ENCODE measurements around the gene CXCL6.

The CXCL6 gene

DNA sequence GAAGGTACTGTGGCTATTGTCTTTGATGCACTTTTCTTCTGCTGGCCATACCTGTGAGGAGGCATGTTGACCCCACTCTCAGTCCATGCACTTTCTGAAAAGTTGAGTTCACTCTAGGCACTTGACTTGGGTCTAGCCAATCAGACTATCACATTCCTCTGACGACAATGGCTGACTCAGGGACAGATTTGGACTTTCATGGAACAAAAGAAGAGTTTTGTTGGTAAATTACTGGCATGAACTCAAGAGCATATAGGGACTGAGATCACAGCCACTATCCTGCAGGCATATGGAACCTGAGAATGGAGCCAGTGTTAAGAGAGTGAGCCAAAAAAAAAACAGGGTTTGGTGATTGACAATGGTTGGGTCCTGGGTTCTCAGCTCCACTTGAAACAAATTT, 24.6 kb upstream of the CXCL6 start:
- Histone ChIP-seq H3K9me3 (ENCODE audit: control insufficient read depth, insufficient read depth, low read length) (no peaks in the 10 kb centered on the region), H4K20me1 (ENCODE audit: control insufficient read depth, insufficient read depth, low read depth, low read length) (no peaks in the 10 kb centered on the region), H3K36me3 (ENCODE audit: control insufficient read depth, low read length) (no peaks in the 10 kb centered on the region), H3K79me2 (ENCODE audit: control insufficient read depth, low read length) (no peaks in the 10 kb centered on the region), H3K27ac (ENCODE audit: low read depth, low read length) (no peak overlapping the region), H3K4me3 (ENCODE audit: low read length) (no peak overlapping the region), H3K9me2 (replicated peaks; ENCODE audit: control insufficient read depth, low read length) (no peaks in the 10 kb centered on the region), H3K4me1 (ENCODE audit: control insufficient read depth, low read length) (no peaks in the 10 kb centered on the region), H3K4me2 (ENCODE audit: low read length) (no peak overlapping the region), H3F3A (ENCODE audit: control insufficient read depth, insufficient read depth) (no peaks in the 10 kb centered on the region), H3K27me3 (ENCODE audit: control insufficient read depth, low read length) (no peaks in the 10 kb centered on the region)
- TF ChIP-seq, protein P1, sequence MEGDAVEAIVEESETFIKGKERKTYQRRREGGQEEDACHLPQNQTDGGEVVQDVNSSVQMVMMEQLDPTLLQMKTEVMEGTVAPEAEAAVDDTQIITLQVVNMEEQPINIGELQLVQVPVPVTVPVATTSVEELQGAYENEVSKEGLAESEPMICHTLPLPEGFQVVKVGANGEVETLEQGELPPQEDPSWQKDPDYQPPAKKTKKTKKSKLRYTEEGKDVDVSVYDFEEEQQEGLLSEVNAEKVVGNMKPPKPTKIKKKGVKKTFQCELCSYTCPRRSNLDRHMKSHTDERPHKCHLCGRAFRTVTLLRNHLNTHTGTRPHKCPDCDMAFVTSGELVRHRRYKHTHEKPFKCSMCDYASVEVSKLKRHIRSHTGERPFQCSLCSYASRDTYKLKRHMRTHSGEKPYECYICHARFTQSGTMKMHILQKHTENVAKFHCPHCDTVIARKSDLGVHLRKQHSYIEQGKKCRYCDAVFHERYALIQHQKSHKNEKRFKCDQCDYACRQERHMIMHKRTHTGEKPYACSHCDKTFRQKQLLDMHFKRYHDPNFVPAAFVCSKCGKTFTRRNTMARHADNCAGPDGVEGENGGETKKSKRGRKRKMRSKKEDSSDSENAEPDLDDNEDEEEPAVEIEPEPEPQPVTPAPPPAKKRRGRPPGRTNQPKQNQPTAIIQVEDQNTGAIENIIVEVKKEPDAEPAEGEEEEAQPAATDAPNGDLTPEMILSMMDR (IDR thresholded peaks at IDR 0.05; ENCODE audit: low read depth, low read length, poor library complexity, severe bottlenecking), result no peak
- TF ChIP-seq EZH2phosphoT487 (IDR thresholded peaks at IDR 0.05; ENCODE audit: borderline replicate concordance, low read length), result no peak

GRCh38 chr4:73814679-73815078, 21.8 kb upstream of the CXCL6 start:
- no peaks in the 10 kb centered on the region for H4K20me1 ChIP-seq (ENCODE audit: control insufficient read depth, insufficient read depth, low read depth, low read length)
- no peak overlapping the region for H3K4me2 ChIP-seq (ENCODE audit: low read length)
- no peak for TF ChIP-seq EZH2phosphoT487 (IDR thresholded peaks at IDR 0.05; ENCODE audit: borderline replicate concordance, low read length)
- TF ChIP-seq, protein P1 (IDR thresholded peaks at IDR 0.05; ENCODE audit: low read depth, low read length, poor library complexity, severe bottlenecking), result no peak
- H3K27me3 ChIP-seq (ENCODE audit: control insufficient read depth, low read length), result no peaks in the 10 kb centered on the region
- H3K4me3 ChIP-seq (ENCODE audit: low read length), result no peak overlapping the region
- H3K36me3 ChIP-seq (ENCODE audit: control insufficient read depth, low read length), result no peaks in the 10 kb centered on the region
- no peaks in the 10 kb centered on the region for H3K9me2 ChIP-seq (replicated peaks; ENCODE audit: control insufficient read depth, low read length)
- no peak overlapping the region for H3K27ac ChIP-seq (ENCODE audit: low read depth, low read length)
- no peaks in the 10 kb centered on the region for H3K4me1 ChIP-seq (ENCODE audit: control insufficient read depth, low read length)
- no peaks in the 10 kb centered on the region for H3K79me2 ChIP-seq (ENCODE audit: control insufficient read depth, low read length)
- no peaks in the 10 kb centered on the region for H3F3A ChIP-seq (ENCODE audit: control insufficient read depth, insufficient read depth)
- H3K9me3 ChIP-seq (ENCODE audit: control insufficient read depth, insufficient read depth, low read length), result no peaks in the 10 kb centered on the region

GRCh38 chr4:73815145-73815544, 21.3 kb upstream of the CXCL6 start:
- Histone ChIP-seq H3K79me2 (ENCODE audit: control insufficient read depth, low read length) (no peaks in the 10 kb centered on the region), H3K4me2 (ENCODE audit: low read length) (no peak overlapping the region), H3K27ac (ENCODE audit: low read depth, low read length) (no peak overlapping the region), H3K27me3 (ENCODE audit: control insufficient read depth, low read length) (no peaks in the 10 kb centered on the region), H3K36me3 (ENCODE audit: control insufficient read depth, low read length) (no peaks in the 10 kb centered on the region), H3K4me1 (ENCODE audit: control insufficient read depth, low read length) (no peaks in the 10 kb centered on the region), H3K9me2 (replicated peaks; ENCODE audit: control insufficient read depth, low read length) (no peaks in the 10 kb centered on the region), H4K20me1 (ENCODE audit: control insufficient read depth, insufficient read depth, low read depth, low read length) (no peaks in the 10 kb centered on the region), H3K9me3 (ENCODE audit: control insufficient read depth, insufficient read depth, low read length) (no peaks in the 10 kb centered on the region), H3K4me3 (ENCODE audit: low read length) (no peak overlapping the region), H3F3A (ENCODE audit: control insufficient read depth, insufficient read depth) (no peaks in the 10 kb centered on the region)
- TF ChIP-seq, protein P1 (IDR thresholded peaks at IDR 0.05; ENCODE audit: low read depth, low read length, poor library complexity, severe bottlenecking), result no peak
- no peak for TF ChIP-seq EZH2phosphoT487 (IDR thresholded peaks at IDR 0.05; ENCODE audit: borderline replicate concordance, low read length)

- Histone ChIP-seq H4K20me1 (ENCODE audit: control insufficient read depth, insufficient read depth, low read depth, low read length) (no peaks in the 10 kb centered on the region), H3F3A (ENCODE audit: control insufficient read depth, insufficient read depth) (no peaks in the 10 kb centered on the region), H3K9me2 (replicated peaks; ENCODE audit: control insufficient read depth, low read length) (no peaks in the 10 kb centered on the region), H3K27me3 (ENCODE audit: control insufficient read depth, low read length) (no peaks in the 10 kb centered on the region), H3K79me2 (ENCODE audit: control insufficient read depth, low read length) (no peaks in the 10 kb centered on the region), H3K27ac (ENCODE audit: low read depth, low read length) (no peak overlapping the region), H3K4me3 (ENCODE audit: low read length) (no peak overlapping the region), H3K9me3 (ENCODE audit: control insufficient read depth, insufficient read depth, low read length) (no peaks in the 10 kb centered on the region), H3K4me1 (ENCODE audit: control insufficient read depth, low read length) (no peaks in the 10 kb centered on the region), H3K4me2 (ENCODE audit: low read length) (no peak overlapping the region), H3K36me3 (ENCODE audit: control insufficient read depth, low read length) (no peaks in the 10 kb centered on the region)
- TF ChIP-seq, protein P1 (IDR thresholded peaks at IDR 0.05; ENCODE audit: low read depth, low read length, poor library complexity, severe bottlenecking), result no peak
- TF ChIP-seq EZH2phosphoT487 (IDR thresholded peaks at IDR 0.05; ENCODE audit: borderline replicate concordance, low read length), result no peak
Observed at GRCh38 chr4:73816814-73817213, 19.7 kb upstream of the CXCL6 start.
